22Rv1 (cell line): ENCODE data around the gene RAD21L1.

Source experiments
- H3K27ac ChIP-seq: fragments of 450-650 bp; 2 replicates; pipeline ENCODE4 v1.5.1; 2017
- CTCF ChIP-seq: fragments of 450-650 bp; IDR thresholded peaks from 2 replicates; pipeline ENCODE4 v1.5.1; 2017; ENCODE audit warnings: mild to moderate bottlenecking
- ZFX ChIP-seq: fragments of 450-650 bp; IDR thresholded peaks from 2 replicates; pipeline ENCODE4 v1.6.1; 2017; ENCODE audit warnings: antibody characterized with exemption, borderline replicate concordance

The RAD21L1 gene

GRCh38 chr20:1296922-1297321, 71.1 kb downstream of the RAD21L1 start:
- TF ChIP-seq CTCF (no peak), ZFX (no peak)
- H3K27ac ChIP-seq, result no peak overlapping the region

GRCh38 chr20:1297486-1297885, 71.6 kb downstream of the RAD21L1 start:
- H3K27ac ChIP-seq, result no peak overlapping the region
- TF ChIP-seq CTCF, result no peak
- no peak for TF ChIP-seq ZFX

DNA sequence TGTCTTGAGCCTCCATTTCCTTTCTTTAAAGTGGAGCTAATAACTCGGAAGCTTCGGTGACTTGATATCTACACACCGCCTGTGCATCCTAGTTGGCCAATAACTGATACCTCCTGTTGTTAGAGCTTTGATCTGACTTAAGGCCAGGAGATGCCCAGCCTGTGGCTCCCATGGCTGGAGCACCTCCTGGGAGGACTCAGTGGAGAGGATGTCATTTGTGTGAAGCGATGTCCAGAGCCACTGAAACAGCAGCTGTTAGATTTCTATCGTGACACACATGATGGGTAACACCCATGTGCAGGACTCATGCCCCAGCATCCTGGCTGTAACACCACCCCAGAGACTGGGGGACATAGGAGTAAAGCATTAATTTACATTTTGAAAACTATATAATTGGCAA, 72.3 kb downstream of the RAD21L1 start:
- H3K27ac ChIP-seq, result no peak overlapping the region
- TF ChIP-seq ZFX (no peak), CTCF (no peak)

- no peak overlapping the region for H3K27ac ChIP-seq
- TF ChIP-seq CTCF (no peak), ZFX (no peak)
Measured at GRCh38 chr20:1298888-1299511, 73.2 kb downstream of the RAD21L1 start.

DNA sequence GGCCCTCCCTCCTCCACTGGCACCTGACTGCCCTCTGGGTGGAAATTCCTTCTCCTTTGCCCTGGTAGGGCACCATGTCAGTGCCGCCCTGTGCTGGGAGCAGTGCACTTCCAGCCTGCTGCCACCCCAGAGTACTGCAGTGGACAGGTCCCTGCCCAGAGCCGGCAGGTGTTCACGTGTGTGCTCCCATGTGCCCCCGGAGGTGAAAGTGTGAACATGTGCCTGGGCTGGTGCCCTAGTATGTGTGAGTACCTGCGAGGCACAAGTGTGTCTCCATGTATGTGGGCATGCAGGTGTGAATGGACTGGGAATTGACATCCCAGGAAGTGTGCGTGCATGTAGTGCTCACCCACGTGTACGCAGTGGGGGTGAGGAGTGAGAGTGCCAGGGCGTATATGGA, 73.7 kb downstream of the RAD21L1 start:
- no peak overlapping the region for H3K27ac ChIP-seq
- TF ChIP-seq CTCF (peak; percentile 42), ZFX (no peak)

GRCh38 chr20:1300083-1300840, 74.4 kb downstream of the RAD21L1 start:
- no peak overlapping the region for H3K27ac ChIP-seq
- TF ChIP-seq CTCF (no peak), ZFX (no peak)

DNA sequence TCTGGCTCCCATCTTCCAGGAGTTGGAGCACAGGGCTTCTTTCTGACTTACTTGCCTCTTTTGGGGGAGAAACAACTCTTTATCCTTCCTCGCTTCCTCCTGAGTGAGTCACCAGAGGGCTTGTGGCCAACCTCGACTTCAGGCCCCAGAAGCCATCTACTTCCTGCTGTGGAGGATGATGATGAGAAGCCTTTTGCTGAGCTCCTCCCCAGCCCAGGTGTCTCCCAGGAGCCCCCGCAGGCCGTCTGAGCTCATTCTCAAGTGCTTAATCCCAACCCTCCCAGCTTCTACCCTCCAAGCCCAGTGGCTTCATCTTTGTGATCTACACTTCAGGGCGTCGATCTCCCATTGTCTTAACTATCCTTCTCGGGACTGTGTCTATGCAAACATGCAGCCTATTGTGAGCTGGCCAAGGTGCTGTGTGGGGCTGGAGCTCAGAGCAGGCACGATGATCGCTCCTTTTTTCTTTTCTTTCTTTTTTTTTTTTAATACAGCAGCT, 75.2 kb downstream of the RAD21L1 start:
- H3K27ac ChIP-seq, result no peak overlapping the region
- TF ChIP-seq CTCF (no peak), ZFX (no peak)
